Stimulated activated CD4-positive, alpha-beta T cell treated with anti-CD3 and anti-CD28 coated beads, Interleukin-2, amount 100 ng/mL, for 4 hours (primary cell): ENCODE data around the gene ALDH4A1.
A peak's percentile ranks its signal among the peaks of the same experiment; 100 is the strongest.

Source experiments
- DNase-seq: peaks from one replicate; pipeline ENCODE4 v3.0.0-alpha.2; 2020; ENCODE audit warnings: low read depth

The ALDH4A1 gene

GRCh38 chr1:18939398-18940302 is 37.3 kb upstream of the ALDH4A1 start:
- no peak for DNase-seq

GRCh38 chr1:18938707-18939070 is 36.3 kb upstream of the ALDH4A1 start:
- no peak for DNase-seq

- no peak for DNase-seq
These were observed 35.8 kb upstream of the ALDH4A1 start for GRCh38 chr1:18938008-18938706.

GRCh38 chr1:18937539-18937938 is 35.2 kb upstream of the ALDH4A1 start:
- DNase-seq = no peak

GRCh38 chr1:18936814-18937481 is 34.6 kb upstream of the ALDH4A1 start:
- no peak for DNase-seq

GRCh38 chr1:18936471-18936813 is 34.1 kb upstream of the ALDH4A1 start:
- DNase-seq = no peak

- no peak for DNase-seq
These were observed 32.0 kb upstream of the ALDH4A1 start for GRCh38 chr1:18934205-18935000.

GRCh38 chr1:18932879-18933278 is 30.5 kb upstream of the ALDH4A1 start:
- no peak for DNase-seq

- no peak for DNase-seq
These were observed 30.0 kb upstream of the ALDH4A1 start for GRCh38 chr1:18932387-18932786.

- DNase-seq = no peak
These were observed 29.4 kb upstream of the ALDH4A1 start for GRCh38 chr1:18931730-18932129.

GRCh38 chr1:18929686-18930085 is 27.3 kb upstream of the ALDH4A1 start:
- DNase-seq = no peak

GRCh38 chr1:18928985-18929384 is 26.6 kb upstream of the ALDH4A1 start:
- DNase-seq = no peak

GRCh38 chr1:18928406-18928805 is 26.1 kb upstream of the ALDH4A1 start:
- DNase-seq = no peak

GRCh38 chr1:18927654-18928272 is 25.4 kb upstream of the ALDH4A1 start:
- DNase-seq = no peak

GRCh38 chr1:18927082-18927653 is 24.8 kb upstream of the ALDH4A1 start:
- no peak for DNase-seq

- DNase-seq = peak; percentile 85
These were observed 24.1 kb upstream of the ALDH4A1 start for GRCh38 chr1:18926315-18927081.

GRCh38 chr1:18925279-18925678 is 22.9 kb upstream of the ALDH4A1 start:
- DNase-seq = no peak

GRCh38 chr1:18924221-18924691 is 21.9 kb upstream of the ALDH4A1 start:
- no peak for DNase-seq

GRCh38 chr1:18923756-18924211 is 21.4 kb upstream of the ALDH4A1 start:
- DNase-seq = no peak
